Measurements from ENCODE around the gene SLC16A9. TPM values are rescaled to one million over a fixed set of nuclear protein-coding genes. Genes with fewer than 3 reads are reported as not detected.
"Not testable (repeated sequence)": the region's sequence is repeated elsewhere in the genome, so short reads cannot be mapped to it uniquely, and the experiment has no call there.

Gene SLC16A9
- polyA plus RNA-seq, 4 donors = 31.5 to 61.9 (median 40.4) TPM

DNA sequence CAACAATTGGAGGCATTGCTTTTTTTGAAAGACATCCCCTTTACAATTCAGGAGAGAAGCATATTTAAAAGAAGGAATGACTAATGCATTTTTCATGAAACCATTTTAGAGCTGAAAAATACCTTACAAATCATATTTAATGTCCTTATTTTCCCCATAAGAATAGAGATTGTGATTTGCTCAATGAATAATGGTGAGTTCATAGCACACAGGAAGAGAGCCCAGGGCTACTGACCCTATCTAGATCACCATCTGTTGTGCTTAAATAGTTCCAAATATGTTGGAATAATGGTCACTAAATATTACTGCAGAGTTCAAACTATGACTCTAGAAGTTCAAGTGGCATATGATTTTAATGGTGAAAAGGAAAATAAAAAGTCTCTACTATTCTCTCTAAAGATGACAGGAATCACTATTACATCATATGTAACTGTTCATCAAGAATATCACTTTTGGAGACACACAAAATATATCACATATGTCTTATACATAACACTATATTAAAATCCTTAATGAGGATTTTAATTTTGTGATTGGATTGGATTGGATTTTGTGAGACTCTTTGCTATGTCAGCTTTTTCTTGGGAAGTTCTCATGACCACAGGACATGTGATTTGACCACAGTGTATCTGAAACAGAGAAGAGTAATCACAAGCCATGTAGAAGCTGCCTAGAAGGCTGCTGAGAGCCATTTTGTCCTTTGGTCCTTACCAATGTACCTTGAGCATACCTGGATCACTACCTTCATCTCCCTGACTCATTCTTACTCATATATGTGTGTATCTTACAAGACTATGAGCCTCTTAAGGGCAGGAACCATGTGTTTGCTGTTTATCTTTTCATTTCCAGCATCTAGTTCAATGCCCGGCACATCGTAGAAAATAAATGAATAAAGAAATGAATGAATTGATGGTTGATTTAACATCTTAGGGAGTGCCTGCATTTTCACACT, 26.4 kb downstream of the SLC16A9 start:
- DNase-seq (ENCODE audit: low read depth in 4 of 4, low spot score in 3 of 4) = no peak

DNA sequence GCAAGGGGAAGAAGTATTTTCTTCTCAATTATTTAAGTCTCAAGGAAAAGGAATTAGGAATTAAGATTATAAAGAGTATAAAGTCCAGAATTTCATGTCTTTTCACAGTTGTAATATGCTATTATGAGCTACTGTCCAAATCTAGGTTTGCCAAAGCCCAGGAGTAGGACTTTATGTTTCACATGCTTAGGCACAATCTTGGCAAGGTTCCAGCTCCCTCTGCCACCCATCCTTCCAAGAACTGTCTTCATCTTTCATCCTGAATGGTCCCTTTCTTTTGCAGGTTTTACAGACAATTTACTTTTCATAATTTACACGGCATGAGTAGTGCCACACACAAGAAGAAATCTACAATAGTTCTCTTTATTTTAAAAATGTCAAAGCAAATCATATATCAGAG, 29.5 kb downstream of the SLC16A9 start:
- no peak for DNase-seq (ENCODE audit: low read depth in 4 of 4, low spot score in 3 of 4)

DNA sequence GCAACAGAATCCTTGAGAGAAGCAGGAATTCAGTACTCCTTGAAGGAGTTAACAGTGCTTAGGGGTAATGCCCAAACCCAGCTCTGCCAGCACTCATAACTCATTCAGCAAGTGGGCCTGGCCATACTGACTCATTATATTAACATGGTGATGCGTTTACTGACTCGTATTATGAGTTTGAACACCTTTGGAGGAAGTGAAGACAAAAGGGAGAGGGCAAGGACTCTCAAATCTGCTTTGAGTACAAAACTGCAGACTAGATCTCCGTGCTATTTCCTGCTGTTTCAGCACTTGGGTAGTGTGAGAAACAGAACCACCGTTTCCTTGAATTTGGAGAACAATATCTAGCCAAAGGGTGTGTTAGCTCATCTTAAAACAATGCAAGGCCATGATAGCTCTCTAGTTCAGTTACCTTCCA, 30.8 kb downstream of the SLC16A9 start:
- no peak for DNase-seq (ENCODE audit: low read depth in 4 of 4, low spot score in 3 of 4)

DNA sequence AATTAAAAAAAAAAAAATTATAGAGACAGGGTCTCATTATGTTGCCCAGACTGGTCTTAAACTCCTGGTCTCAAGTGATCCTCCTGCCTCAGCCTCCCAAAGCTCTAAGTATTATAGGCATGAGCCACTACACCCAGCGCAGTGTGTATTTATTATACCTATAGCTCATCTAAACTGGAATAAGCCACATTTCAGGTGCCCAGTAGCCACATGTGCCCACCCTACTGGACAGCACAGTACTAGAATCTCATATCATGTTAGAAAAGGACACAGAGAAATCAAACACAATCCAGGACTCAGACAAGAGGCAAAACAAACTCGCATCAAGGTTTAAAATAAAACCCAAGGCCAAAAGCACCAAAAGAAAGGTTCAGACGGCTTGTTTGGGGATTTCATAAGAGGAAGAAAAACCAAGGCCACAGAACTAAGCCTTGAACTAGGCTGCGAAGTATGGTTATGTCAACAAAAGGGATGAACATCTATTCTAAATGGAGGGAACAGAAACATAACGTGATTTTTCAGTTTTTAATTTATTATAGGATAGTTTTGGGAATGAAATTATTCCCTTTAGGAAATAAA, 32.3 kb downstream of the SLC16A9 start:
- no peak for DNase-seq (ENCODE audit: low read depth in 4 of 4, low spot score in 3 of 4)

DNA sequence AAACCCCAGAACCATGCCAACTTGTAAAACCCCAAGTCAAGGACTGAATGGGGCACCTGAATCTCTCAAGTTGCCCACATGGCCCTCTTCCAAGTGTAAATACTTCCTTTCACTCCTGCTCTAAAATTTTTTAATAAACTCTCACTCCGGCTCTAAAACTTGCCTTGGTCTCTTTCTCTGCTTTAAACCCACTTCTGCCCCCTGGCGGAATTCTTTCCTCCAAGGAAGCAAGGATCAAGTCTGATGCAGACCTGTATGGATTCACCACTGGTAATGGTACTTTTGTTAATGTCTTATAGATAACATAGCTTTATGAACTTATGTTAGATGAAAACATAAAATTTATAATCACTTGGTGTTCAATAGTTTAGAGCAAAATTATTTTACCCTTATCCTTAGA, 33.8 kb downstream of the SLC16A9 start:
- no peak for DNase-seq (ENCODE audit: low read depth in 4 of 4, low spot score in 3 of 4)

DNA sequence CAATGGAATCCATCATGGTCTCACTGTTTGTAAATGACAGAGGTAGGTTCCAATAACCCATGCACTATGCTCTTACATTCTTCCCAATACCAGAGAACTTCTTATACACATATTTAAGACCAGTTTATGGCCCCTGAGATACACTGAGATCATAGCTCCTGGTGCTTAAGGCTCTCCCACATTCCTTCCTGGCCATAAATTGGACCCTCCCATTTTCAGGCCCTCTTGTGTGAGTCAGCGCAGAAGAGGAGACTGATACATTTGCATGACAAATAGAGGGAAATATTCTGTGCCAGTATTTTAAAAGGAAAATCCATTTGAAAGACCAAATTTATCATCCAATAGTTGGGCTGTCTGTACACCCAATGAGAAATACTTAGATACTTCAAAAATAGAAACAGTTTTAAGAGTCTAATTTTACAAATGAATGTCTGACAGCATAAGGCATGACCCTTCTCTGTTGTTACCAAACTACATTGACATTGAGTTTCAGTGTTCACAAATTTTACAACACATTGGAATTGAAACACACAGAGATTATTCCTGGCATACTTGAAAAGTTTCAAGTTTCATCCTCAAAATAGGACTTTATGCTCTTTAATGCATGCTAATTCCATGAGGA, 35.3 kb downstream of the SLC16A9 start:
- no peak for DNase-seq (ENCODE audit: low read depth in 4 of 4, low spot score in 3 of 4)

DNA sequence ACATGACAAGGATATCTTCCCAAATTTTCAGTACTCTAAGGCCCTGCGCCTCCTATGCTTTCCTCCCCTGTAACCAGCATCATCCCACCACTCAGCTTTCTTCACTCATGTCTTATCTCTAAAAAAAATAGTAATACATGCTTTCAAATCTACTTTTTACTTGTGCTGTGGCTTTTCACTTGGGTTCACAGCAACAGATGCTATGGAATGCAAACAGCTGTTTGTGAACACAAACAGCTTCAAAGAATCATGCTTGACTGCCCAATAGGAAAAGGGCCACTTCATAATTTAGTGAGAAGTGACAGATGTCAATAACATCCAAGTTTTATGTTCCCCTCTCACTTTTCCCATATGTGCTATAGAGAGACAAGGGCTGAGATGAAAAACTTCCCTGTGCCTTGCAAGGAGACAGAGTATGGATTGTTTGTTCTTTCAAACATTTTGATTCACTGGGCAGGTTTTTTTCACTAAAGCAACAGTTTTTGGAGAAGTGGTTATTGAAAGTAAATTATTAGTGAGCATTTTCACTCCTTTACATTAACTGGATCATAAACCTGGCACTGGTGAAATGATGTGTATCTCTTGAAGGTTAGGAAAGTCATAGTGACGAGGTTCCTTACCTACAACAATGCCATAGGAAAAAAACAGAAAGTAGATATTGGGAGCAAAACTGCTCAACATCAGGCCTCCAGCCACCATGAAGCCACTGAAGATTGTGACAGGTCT, 37.3 kb downstream of the SLC16A9 start:
- no peak for DNase-seq (ENCODE audit: low read depth in 4 of 4, low spot score in 3 of 4)

DNA sequence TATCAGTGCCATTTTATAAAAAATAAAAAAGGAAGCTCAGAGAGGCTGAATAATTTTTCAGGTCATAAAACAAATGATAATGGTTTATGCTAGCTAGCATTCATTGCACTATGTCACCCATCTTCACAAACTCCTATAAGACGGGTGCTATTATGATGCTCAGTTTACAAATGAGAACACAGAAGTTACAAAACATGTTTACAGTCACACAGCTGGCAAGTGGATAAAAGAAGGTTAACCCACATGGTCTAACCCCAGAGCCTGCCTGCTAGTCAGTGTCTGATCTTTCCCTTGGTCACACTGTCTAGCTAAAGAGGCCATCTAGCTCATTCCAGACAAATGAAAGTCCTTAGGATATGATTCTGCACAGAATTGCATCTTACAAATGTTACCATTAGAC, 39.4 kb downstream of the SLC16A9 start:
- DNase-seq (ENCODE audit: low read depth in 4 of 4, low spot score in 3 of 4) = no peak

DNA sequence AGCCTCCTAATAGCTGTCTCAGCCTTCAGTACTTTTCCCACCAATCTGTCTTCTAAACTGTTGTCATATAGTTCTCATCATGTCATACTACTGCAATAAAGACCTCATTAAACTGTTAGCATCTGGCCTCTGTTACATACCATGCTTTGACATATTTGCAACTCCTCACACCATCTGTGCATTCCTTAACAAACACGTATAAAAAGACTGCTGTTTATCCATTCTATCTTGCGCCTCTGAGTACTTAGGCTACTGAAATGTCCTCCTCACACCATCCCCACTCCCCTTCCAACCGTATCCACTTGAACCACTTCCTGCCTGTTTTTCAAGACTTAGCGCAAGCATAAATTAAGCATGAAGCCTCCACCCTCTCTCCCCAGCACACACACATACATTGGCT, 41.6 kb downstream of the SLC16A9 start:
- DNase-seq (ENCODE audit: low read depth in 4 of 4, low spot score in 3 of 4) = no peak

DNA sequence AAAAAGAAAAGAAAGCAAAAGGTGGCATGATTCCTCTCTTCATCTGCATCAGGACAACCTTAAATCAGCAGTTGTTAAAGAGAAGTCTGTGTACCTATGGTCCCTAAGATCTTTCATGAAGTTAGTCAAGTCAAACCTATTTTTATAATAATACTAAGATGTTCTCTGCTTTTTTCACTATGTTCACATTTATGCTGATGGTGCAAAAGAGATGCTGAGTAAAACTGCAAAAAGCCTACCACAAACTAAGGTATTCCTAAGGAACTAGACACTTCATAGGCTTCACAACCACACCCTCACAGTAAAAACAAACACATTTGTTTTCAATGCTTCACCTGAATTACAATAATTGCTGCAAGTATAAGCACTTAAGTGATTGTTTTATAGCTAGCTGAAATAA, 43.3 kb downstream of the SLC16A9 start:
- no peak for DNase-seq (ENCODE audit: low read depth in 4 of 4, low spot score in 3 of 4)

DNA sequence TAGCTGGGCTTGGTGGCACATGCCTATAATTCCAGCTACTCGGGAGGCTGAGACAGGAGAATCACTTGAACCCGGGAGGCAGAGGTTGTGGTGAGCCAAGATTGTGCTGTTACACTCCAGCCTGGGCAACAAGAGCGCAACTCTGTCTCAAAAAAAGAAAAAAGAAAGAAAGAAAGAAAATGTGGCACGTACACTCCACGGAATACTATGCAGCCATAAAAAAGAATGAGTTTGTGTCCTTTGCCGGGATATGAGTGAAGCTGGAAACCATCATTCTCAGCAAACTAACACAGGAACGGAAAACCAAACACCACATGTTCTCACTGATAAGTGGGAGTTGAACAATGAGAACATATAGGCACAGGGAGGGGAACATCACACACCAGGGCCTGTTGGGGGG, 46.4 kb downstream of the SLC16A9 start:
- DNase-seq (ENCODE audit: low read depth in 4 of 4, low spot score in 3 of 4) = not testable (repeated sequence)

DNA sequence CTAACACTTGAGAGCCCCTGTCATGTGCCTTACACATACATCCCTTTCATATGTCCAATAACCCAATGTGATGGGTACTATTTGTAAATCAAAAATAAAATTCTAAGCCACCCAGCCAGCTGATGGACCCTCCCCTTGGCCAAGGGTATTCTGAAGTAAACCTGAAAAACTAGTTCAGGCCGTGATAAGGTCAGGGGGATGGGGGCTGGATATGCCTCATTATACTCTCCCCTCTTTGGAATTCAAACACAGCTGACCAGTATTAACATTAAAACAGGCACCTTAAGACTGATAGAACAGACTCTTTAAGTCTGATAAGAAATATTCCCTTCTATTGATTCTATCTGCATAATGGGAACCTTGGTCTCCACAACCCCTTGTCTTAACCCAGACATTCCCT, 51.9 kb downstream of the SLC16A9 start:
- DNase-seq (ENCODE audit: low read depth in 4 of 4, low spot score in 3 of 4) = no peak

DNA sequence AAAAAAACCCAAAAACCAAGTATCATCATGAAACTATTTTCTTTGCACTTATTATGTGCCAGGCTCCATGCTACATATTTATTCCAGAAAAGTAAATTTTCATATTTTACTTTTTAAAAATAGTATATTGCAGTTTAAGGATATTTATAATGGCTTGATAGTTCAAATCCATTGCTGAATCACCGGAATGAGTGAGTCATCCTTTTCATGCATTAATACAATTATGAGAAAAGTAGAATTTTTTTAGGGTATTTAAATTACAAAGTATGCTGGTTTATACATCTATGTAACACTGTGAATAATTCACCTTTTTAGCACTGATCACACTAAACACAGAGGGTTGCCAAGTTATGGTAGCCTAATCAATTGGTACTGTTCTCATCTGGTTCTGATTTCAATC, 54.3 kb downstream of the SLC16A9 start:
- DNase-seq (ENCODE audit: low read depth in 4 of 4, low spot score in 3 of 4) = no peak

DNA sequence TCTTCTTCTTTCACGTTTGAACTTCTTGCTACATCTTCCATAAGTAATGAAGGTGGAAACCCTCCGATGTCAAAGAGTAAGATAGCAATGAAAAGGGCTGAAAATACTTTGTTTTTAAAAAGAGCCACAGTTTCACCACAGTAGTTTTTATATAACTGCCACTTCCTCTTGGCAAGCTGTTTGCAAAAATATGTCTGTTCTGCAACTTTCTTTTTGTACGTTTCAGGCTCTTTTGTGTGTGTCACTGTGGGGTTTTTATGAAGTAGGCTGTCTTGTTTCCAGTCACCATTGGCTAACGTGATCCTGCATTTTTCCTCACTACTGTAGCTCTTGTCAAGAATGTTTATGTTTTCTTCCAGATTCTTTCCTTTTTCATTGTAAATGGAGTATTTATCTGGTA, 55.6 kb downstream of the SLC16A9 start:
- no peak for DNase-seq (ENCODE audit: low read depth in 4 of 4, low spot score in 3 of 4)

DNA sequence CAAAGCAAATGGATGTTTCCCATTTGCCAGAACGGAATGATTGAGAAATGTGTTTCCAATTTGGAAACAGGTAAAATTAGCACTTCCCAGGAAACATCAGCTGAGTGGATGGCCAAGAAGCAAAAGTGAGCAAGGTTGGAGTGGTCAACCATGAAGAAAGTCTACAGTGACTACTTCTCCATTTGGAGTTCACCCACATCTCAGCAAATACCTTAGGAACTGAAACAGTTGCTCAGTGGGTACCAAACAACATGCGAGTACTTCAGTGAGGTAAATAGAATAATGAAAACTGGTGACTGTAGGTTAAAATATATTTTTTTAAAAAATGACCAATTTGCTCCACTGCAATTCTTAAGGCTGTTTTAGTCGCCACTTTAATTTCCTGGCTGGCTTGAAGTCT, 57.7 kb downstream of the SLC16A9 start:
- DNase-seq (ENCODE audit: low read depth in 4 of 4, low spot score in 3 of 4) = no peak

DNA sequence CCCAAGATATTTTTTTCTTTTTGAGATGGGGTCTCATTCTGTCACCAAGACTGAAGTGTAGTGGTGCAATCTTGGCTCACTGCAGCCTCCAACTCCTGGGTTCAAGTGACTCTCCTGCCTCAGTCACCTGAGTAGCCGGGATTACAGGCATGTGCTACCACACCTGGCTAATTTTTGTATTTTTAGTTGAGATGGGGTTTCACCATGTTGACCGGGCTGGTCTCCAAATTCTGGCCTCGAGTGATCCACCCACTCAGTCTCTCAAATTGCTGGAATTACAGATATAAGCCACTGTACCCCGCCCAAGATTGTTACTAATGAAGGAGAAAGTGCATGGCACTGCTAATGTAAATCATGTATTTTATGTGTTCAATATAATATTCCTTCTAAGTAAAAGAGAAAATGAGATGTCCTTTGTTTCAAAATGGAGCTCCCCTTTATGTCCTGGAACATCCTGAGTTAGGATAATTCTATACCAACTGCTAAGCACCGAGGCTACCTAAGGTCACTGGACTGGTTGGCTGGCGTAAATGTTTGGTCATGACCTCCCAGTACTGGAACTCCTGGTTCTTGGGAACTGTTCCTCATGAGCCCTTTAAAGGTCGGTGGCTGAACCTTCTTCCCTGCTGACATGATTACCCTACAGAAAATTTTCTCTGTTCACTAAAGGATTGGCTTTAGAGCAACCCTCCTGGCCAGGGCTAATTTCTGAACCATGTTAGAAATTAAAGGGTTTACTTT, 59.9 kb downstream of the SLC16A9 start:
- DNase-seq (ENCODE audit: low read depth in 4 of 4, low spot score in 3 of 4) = no peak

DNA sequence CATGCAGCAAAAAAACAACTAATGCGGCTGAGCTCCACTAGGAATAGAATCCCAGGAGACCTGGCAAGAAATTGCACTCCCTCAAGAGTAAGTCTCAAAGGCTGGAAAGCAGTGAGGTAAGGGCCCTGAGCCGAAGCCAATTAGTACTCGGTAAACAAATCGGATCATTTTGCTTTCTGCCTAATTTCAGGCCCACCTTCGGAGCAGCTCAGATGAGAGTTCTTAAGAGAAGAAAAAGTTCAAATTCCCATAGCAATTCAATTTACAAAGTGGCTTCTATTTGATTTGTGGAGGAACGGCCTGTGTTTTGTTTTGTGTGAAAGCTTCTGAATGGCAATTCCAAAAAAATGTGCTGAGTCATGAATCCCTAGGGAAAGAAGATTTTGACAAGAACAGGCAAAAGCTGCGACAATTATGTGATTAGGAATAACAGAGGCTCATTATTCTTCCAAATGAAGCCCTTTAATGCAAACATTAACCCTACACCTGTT, 60.9 kb downstream of the SLC16A9 start:
- no peak for DNase-seq (ENCODE audit: low read depth in 4 of 4, low spot score in 3 of 4)

DNA sequence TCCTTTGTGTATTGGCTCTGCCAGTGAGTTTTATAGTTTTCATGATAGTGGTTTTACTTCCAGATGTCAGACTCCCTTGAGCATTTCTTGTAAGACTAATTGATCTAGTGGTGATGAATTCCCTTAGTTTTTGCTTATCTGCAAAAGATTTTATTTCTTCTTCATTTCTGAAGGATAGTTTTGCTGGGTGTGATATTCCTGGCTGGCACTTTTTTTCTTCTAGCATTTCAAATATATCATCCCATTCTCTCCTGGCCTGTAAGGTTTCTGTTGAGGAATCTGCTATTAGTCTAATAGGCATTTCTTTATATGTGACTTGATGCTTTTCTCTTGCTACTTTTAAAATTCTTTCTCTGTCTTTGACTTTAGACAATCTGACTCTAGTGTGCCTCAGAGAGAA, 64.8 kb downstream of the SLC16A9 start:
- no peak for DNase-seq (ENCODE audit: low read depth in 4 of 4, low spot score in 3 of 4)

DNA sequence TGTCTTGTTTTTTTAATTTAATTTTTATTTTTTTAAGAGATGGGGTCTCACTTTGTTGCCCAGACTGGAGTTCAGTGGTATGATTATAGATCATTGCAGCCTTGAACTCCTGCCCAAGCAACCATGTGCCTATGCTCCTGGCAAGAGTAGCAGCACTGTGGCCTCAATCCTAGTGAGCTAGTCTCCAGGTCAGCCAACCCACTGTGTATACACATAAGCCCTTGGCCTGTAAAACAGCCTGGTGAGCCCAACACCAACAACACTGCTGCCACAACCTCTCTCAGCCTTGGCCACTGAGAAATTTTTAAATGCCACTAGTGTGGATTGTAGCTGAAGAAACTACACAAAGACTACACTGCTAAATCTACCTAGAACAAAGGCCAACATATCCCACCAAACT, 68.0 kb downstream of the SLC16A9 start:
- DNase-seq (ENCODE audit: low read depth in 4 of 4, low spot score in 3 of 4) = not testable (repeated sequence)

Measured in right renal pelvis (tissue), 4 donors.